AG09309 (cell line): ENCODE measurements around the gene TIRAP.

Experiments
- DNase-seq: peaks from one replicate; pipeline ENCODE4 v3.0.0-alpha.2; 2010; ENCODE audit warnings: low read depth
- H3K4me3 ChIP-seq: 2 replicates; pipeline ENCODE4 v1.5.1; 2011; ENCODE audit warnings: mild to moderate bottlenecking, low read depth, low read length, moderate library complexity; ENCODE audit not compliant: control insufficient read depth
- CTCF ChIP-seq: IDR thresholded peaks from 2 replicates; pipeline ENCODE4 v1.5.1; 2011; ENCODE audit warnings: mild to moderate bottlenecking, low read depth, low read length, inconsistent platforms; ENCODE audit not compliant: insufficient read depth, control insufficient read depth; ENCODE audit errors: missing control alignments

Gene TIRAP

DNA sequence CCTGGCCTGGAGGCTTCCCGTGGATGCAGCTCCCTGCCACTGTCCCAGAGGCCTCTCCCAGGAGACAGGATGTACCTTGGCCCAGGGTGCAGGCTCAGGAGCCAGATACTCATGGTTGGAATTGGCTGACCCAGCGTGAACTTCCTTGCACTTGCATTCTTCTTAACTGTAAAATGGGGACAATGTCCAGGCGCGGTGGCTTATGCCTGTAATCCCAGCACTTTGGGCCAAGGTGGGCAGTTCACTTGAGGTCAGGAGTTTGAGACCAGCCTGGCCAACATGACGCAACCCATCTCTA, 52.5 kb downstream of the TIRAP start:
- H3K4me3 ChIP-seq: no peak overlapping the region
- DNase-seq: no peak
- TF ChIP-seq CTCF: no peak

- no peak for DNase-seq
- TF ChIP-seq CTCF: no peak
- no peak overlapping the region for H3K4me3 ChIP-seq
Observed at GRCh38 chr11:126336138-126336541, 53.2 kb downstream of the TIRAP start.

DNA sequence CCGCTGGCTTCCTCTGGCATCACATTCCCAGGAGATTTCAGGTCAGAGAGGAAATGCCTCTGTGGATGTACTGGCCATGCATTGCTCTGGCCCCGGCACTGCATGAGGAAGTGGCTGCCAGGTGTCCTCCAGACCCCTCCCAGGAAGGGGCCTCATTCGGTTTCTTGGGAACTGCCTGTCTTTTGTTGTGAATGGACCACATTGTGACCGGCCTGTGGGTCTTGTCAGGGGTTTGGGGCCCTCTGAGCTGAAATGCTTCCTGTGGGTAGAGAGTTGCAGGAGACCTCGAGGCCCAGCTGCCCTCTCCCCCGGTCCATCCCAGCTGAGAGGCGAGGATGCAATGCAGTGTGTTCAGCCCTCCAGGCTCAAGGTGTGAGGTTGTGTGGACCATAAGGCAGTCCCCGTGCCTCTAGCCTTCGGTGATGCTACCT, 53.8 kb downstream of the TIRAP start:
- TF ChIP-seq CTCF: no peak
- DNase-seq: no peak
- no peak overlapping the region for H3K4me3 ChIP-seq

DNA sequence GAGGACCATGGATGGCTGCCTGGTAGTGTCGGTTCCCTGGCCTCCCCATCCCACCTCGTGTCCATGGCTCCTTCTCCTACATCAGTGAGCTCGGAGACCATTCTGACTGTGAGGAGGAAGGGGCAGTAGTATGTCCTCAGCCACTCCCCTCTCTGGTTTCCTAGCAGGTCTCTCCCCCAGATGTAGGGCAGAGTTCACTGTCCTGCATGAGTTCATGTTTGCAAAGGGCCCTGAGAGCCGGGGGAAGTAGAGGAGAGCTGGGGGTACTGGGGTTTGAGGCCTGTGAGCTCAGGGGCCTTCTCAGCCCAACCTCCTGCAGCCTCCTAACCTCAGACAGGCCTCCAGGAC, 54.2 kb downstream of the TIRAP start:
- no peak for TF ChIP-seq CTCF
- DNase-seq: no peak
- no peak overlapping the region for H3K4me3 ChIP-seq

DNA sequence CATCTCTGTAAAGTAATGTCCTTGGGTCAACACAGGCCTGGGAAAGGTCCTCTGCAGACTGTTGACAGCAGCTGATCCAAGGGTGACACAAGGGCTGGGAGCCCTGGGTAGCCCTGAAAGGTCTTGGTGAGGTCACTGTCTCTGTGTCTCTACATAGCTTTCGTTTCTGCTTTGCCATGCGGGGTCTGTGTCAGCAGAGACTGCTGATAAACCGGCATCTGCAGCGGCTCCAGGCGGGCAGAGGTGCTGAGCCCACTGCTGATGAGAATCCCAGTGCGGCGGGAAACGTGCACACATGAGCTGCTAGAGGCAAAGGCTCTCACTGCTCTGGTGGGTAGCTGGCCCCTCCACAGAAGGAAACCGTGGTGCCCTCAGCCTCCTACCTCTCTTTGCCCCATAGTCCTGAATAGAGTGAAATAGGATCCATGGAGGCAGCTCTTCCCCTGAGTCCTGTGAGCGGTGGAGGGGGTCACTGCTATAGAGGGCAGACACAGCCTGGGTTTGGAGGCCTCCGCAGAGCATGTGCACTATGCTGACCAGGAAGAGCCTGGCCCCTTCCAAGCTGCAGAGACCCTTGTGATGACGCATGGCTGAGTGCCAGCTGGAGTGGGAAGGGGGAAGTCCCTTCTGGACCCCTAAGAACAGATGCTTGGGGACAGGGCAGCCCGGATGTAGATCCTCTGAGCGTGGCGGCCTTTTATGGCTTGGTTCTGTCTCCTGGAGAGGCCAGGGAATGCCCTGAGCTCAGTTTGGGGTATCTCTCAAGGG, 54.8 kb downstream of the TIRAP start:
- TF ChIP-seq CTCF: no peak
- no peak overlapping the region for H3K4me3 ChIP-seq
- DNase-seq: no peak

- no peak for DNase-seq
- no peak for TF ChIP-seq CTCF
- no peak overlapping the region for H3K4me3 ChIP-seq
Observed at GRCh38 chr11:126338346-126339055, 55.6 kb downstream of the TIRAP start.
